DND-41 (cell line): ENCODE measurements around the gene CPM.
"Not testable (repeated sequence)": the region's sequence is repeated elsewhere in the genome, so short reads cannot be mapped to it uniquely, and the experiment has no call there.

Source experiments
- ATAC-seq: fragments of 200-7000 bp; cut with Tn5 transposase; 3 replicates; pipeline ENCODE4 v1.9.1; 2021; ENCODE audit warnings: low read depth; ENCODE audit not compliant: insufficient read depth
- DNase-seq: peaks from one replicate; pipeline ENCODE4 v3.0.0-alpha.2; 2020
- H2AFZ ChIP-seq: 2 replicates; pipeline ENCODE4 v1.6.0; 2012; ENCODE audit warnings: low read depth, low read length
- H3K27ac ChIP-seq: 2 replicates; pipeline ENCODE4 v1.5.1; 2012; ENCODE audit warnings: low read length, inconsistent platforms
- H3K27me3 ChIP-seq: fragments of 200-600 bp; sonication (generic); 2 replicates; pipeline ENCODE4 v1.6.0; 2012; ENCODE audit warnings: low read length, mild to moderate bottlenecking, inconsistent platforms; ENCODE audit not compliant: insufficient read depth, poor library complexity
- H3K36me3 ChIP-seq: 2 replicates; pipeline ENCODE4 v1.5.1; 2012; ENCODE audit warnings: low read length, inconsistent platforms; ENCODE audit not compliant: insufficient read depth
- H3K4me1 ChIP-seq: 2 replicates; pipeline ENCODE4 v1.5.1; 2012; ENCODE audit warnings: mild to moderate bottlenecking, low read length; ENCODE audit not compliant: insufficient read depth
- H3K4me2 ChIP-seq: 2 replicates; pipeline ENCODE4 v1.6.0; 2012; ENCODE audit warnings: mild to moderate bottlenecking, moderate library complexity, low read length, inconsistent platforms; ENCODE audit not compliant: insufficient read depth
- H3K4me3 ChIP-seq, 2 experiments: fragments of 200-600 bp in 1 of 2; shearing (Covaris generic) in 1 of 2; 2 replicates each; pipeline ENCODE4 v1.5.1; 2012 to 2016; ENCODE audit warnings: inconsistent platforms in 2 of 2, low read length in 2 of 2, mild to moderate bottlenecking in 2 of 2, low read depth in 1 of 2, moderate library complexity in 1 of 2
- H3K79me2 ChIP-seq: 2 replicates; pipeline ENCODE4 v1.6.0; 2012; ENCODE audit warnings: low read length, inconsistent platforms; ENCODE audit not compliant: insufficient read depth
- H3K9ac ChIP-seq: 2 replicates; pipeline ENCODE4 v1.6.0; 2012; ENCODE audit warnings: low read depth, mild to moderate bottlenecking, inconsistent platforms, low read length, moderate library complexity
- H3K9me3 ChIP-seq: 2 replicates; pipeline ENCODE4 v1.5.1; 2012; ENCODE audit warnings: low read length, moderate library complexity, mild to moderate bottlenecking, inconsistent platforms; ENCODE audit not compliant: insufficient read depth, severe bottlenecking
- H4K20me1 ChIP-seq: 2 replicates; pipeline ENCODE4 v1.6.0; 2012; ENCODE audit warnings: low read length; ENCODE audit not compliant: insufficient read depth
- CTCF ChIP-seq: IDR thresholded peaks from 2 replicates; pipeline ENCODE4 v1.5.1; 2012; ENCODE audit warnings: borderline replicate concordance, low read length, moderate library complexity, mild to moderate bottlenecking; ENCODE audit not compliant: poor library complexity, severe bottlenecking; ENCODE audit errors: extremely low read depth
- EZH2 ChIP-seq: IDR thresholded peaks from 3 replicates; pipeline ENCODE4 v1.6.1; 2012; ENCODE audit warnings: borderline replicate concordance, low read depth, mild to moderate bottlenecking, moderate library complexity, low read length, inconsistent platforms; ENCODE audit not compliant: severe bottlenecking

The CPM gene

GRCh38 chr12:68803948-68804656, 128.9 kb downstream of the CPM start:
- H3K36me3 ChIP-seq = peaks cover 5% of the 10 kb centered on the region; the same call in 1 of the 2 replicates
- no peak overlapping the region for H2AFZ ChIP-seq
- TF ChIP-seq EZH2 (no peak), CTCF (no peak)
- H3K4me1 ChIP-seq = peaks cover 14% of the 10 kb centered on the region
- H3K27me3 ChIP-seq = no peaks in the 10 kb centered on the region
- peaks cover 11% of the 10 kb centered on the region for H3K79me2 ChIP-seq
- H3K4me2 ChIP-seq = no peak overlapping the region
- H3K9ac ChIP-seq = no peak overlapping the region
- peaks cover 4% of the 10 kb centered on the region; the same call in 1 of the 2 replicates for H4K20me1 ChIP-seq
- no peak overlapping the region for H3K27ac ChIP-seq
- no peak overlapping the region for H3K4me3 ChIP-seq
- no peaks in the 10 kb centered on the region for H3K9me3 ChIP-seq
- no peak for ATAC-seq
- no peak for DNase-seq

DNA sequence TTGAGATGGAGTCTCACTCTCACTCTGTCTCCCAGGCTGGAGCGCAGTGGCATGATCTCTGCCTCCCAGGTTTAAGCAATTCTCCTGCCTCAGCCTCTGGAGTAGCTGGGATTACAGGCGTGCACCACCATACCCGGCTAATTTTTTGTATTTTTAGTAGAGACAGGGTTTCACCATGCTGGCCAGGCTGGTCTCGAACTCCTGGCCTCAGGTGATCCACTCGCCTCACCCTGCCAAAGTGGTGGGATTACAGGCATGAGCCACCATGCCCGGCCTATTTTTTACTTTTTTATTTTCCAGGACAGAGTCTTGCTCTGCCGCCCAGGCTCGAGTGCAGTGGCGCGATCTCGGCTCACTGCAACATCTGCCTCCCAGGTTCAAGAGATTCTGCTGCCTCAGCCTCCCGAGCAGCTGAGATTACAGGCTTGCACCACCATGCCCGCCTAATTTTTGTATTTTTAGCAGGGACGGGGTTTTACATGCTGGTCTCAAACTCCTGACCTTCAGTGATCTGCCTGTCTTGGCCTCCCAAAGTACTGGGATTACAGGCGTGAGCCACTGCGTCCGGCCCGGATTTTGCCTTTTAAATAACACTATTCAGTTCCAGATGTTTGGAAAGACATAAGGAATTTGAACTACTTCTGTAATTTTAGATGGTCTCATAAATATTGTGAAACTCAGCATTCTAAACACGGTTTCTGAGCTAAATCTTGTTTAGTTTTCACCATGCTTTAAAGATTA, 129.9 kb downstream of the CPM start:
- H2AFZ ChIP-seq = not testable (repeated sequence)

GRCh38 chr12:68802372-68802745, 130.6 kb downstream of the CPM start:
- not testable (repeated sequence) for H3K4me1 ChIP-seq, H3K9me3 ChIP-seq, H2AFZ ChIP-seq, H3K27ac ChIP-seq, DNase-seq, H4K20me1 ChIP-seq, H3K79me2 ChIP-seq, H3K36me3 ChIP-seq, ATAC-seq, H3K27me3 ChIP-seq, H3K4me2 ChIP-seq, H3K9ac ChIP-seq, H3K4me3 ChIP-seq

More for the DNA sequence above, 129.9 kb downstream of the CPM start:
- H3K36me3 ChIP-seq, H3K79me2 ChIP-seq, H3K9ac ChIP-seq, ATAC-seq, H3K4me3 ChIP-seq, H3K27ac ChIP-seq, H3K27me3 ChIP-seq, H3K4me2 ChIP-seq, DNase-seq, H3K9me3 ChIP-seq, H4K20me1 ChIP-seq: not testable (repeated sequence)
- H3K4me1 ChIP-seq = peaks cover 11% of the 10 kb centered on the region
